ENCODE data around the gene TGFB1.
"Not testable (repeated sequence)": the region's sequence is repeated elsewhere in the genome, so short reads cannot be mapped to it uniquely, and the experiment has no call there.

The TGFB1 gene

GRCh38 chr19:41351339-41352245 lies 2.1 kb downstream of the TGFB1 start:
- H3K4me3 ChIP-seq (ENCODE audit: low read length), result peak overlapping the region; percentile 94
- H3K9me3 ChIP-seq (ENCODE audit: control insufficient read depth, insufficient read depth, low read length), result no peaks in the 10 kb centered on the region
- peaks cover 19% of the 10 kb centered on the region; the same call in 1 of the 2 replicates for H4K20me1 ChIP-seq (ENCODE audit: control insufficient read depth, insufficient read depth, low read depth, low read length)
- peaks cover 63% of the 10 kb centered on the region for H3K79me2 ChIP-seq (ENCODE audit: control insufficient read depth, low read length)
- peaks cover 27% of the 10 kb centered on the region for H3K4me1 ChIP-seq (ENCODE audit: control insufficient read depth, low read length)
- H3K36me3 ChIP-seq (ENCODE audit: control insufficient read depth, low read length), result peaks cover 54% of the 10 kb centered on the region
- no peaks in the 10 kb centered on the region; the same call in 1 of the 2 replicates for H3F3A ChIP-seq (ENCODE audit: control insufficient read depth, insufficient read depth)
- no peak for TF ChIP-seq EZH2phosphoT487 (IDR thresholded peaks at IDR 0.05; ENCODE audit: borderline replicate concordance, low read length)
- TF ChIP-seq CTCF (IDR thresholded peaks at IDR 0.05; ENCODE audit: low read depth, low read length, poor library complexity, severe bottlenecking), result no peak
- peak overlapping the region; percentile 72 for H3K4me2 ChIP-seq (ENCODE audit: low read length)
- H3K27ac ChIP-seq (ENCODE audit: low read depth, low read length), result peak overlapping the region; percentile 73
- H3K27me3 ChIP-seq (ENCODE audit: control insufficient read depth, low read length), result no peaks in the 10 kb centered on the region
- H3K9me2 ChIP-seq (replicated peaks; ENCODE audit: control insufficient read depth, low read length), result no peaks in the 10 kb centered on the region

- Histone ChIP-seq H3K4me3 (ENCODE audit: low read length) (peak overlapping the region; percentile 94), H3K36me3 (ENCODE audit: control insufficient read depth, low read length) (peaks cover 61% of the 10 kb centered on the region), H3K79me2 (ENCODE audit: control insufficient read depth, low read length) (peaks cover 71% of the 10 kb centered on the region), H4K20me1 (ENCODE audit: control insufficient read depth, insufficient read depth, low read depth, low read length) (peaks cover 19% of the 10 kb centered on the region; the same call in 1 of the 2 replicates), H3K9me3 (ENCODE audit: control insufficient read depth, insufficient read depth, low read length) (no peaks in the 10 kb centered on the region), H3K27me3 (ENCODE audit: control insufficient read depth, low read length) (no peaks in the 10 kb centered on the region), H3F3A (ENCODE audit: control insufficient read depth, insufficient read depth) (no peaks in the 10 kb centered on the region; the same call in 1 of the 2 replicates), H3K4me1 (ENCODE audit: control insufficient read depth, low read length) (peaks cover 27% of the 10 kb centered on the region), H3K4me2 (ENCODE audit: low read length) (peak overlapping the region; percentile 72), H3K9me2 (replicated peaks; ENCODE audit: control insufficient read depth, low read length) (no peaks in the 10 kb centered on the region), H3K27ac (ENCODE audit: low read depth, low read length) (peak overlapping the region; percentile 73)
- TF ChIP-seq EZH2phosphoT487 (IDR thresholded peaks at IDR 0.05; ENCODE audit: borderline replicate concordance, low read length) (no peak), CTCF (IDR thresholded peaks at IDR 0.05; ENCODE audit: low read depth, low read length, poor library complexity, severe bottlenecking) (no peak)
These were observed 2.9 kb downstream of the TGFB1 start for GRCh38 chr19:41350735-41351338.

GRCh38 chr19:41346916-41347315 lies 6.8 kb downstream of the TGFB1 start:
- peaks cover 27% of the 10 kb centered on the region for H3K4me1 ChIP-seq (ENCODE audit: control insufficient read depth, low read length)
- not testable (repeated sequence) for H3K9me2 ChIP-seq (replicated peaks; ENCODE audit: control insufficient read depth, low read length); H3F3A ChIP-seq (ENCODE audit: control insufficient read depth, insufficient read depth); H3K27me3 ChIP-seq (ENCODE audit: control insufficient read depth, low read length); H3K9me3 ChIP-seq (ENCODE audit: control insufficient read depth, insufficient read depth, low read length); H3K4me3 ChIP-seq (ENCODE audit: low read length); H3K4me2 ChIP-seq (ENCODE audit: low read length); H3K27ac ChIP-seq (ENCODE audit: low read depth, low read length)
- H3K79me2 ChIP-seq (ENCODE audit: control insufficient read depth, low read length), result peaks cover 63% of the 10 kb centered on the region
- peaks cover 75% of the 10 kb centered on the region for H3K36me3 ChIP-seq (ENCODE audit: control insufficient read depth, low read length)
- H4K20me1 ChIP-seq (ENCODE audit: control insufficient read depth, insufficient read depth, low read depth, low read length), result peaks cover 19% of the 10 kb centered on the region; the same call in 1 of the 2 replicates

GRCh38 chr19:41344162-41344561 lies 9.6 kb downstream of the TGFB1 start:
- peaks cover 9% of the 10 kb centered on the region for H3K4me1 ChIP-seq (ENCODE audit: control insufficient read depth, low read length)
- no peaks in the 10 kb centered on the region; the same call in 1 of the 2 replicates for H3F3A ChIP-seq (ENCODE audit: control insufficient read depth, insufficient read depth)
- no peak overlapping the region for H3K4me2 ChIP-seq (ENCODE audit: low read length)
- no peak overlapping the region for H3K4me3 ChIP-seq (ENCODE audit: low read length)
- H3K36me3 ChIP-seq (ENCODE audit: control insufficient read depth, low read length), result peaks cover 70% of the 10 kb centered on the region
- no peaks in the 10 kb centered on the region for H3K9me3 ChIP-seq (ENCODE audit: control insufficient read depth, insufficient read depth, low read length)
- no peaks in the 10 kb centered on the region for H3K9me2 ChIP-seq (replicated peaks; ENCODE audit: control insufficient read depth, low read length)
- peaks cover 55% of the 10 kb centered on the region for H3K79me2 ChIP-seq (ENCODE audit: control insufficient read depth, low read length)
- no peaks in the 10 kb centered on the region for H3K27me3 ChIP-seq (ENCODE audit: control insufficient read depth, low read length)
- H3K27ac ChIP-seq (ENCODE audit: low read depth, low read length), result no peak overlapping the region
- no peak for TF ChIP-seq CTCF (IDR thresholded peaks at IDR 0.05; ENCODE audit: low read depth, low read length, poor library complexity, severe bottlenecking)
- no peak for TF ChIP-seq EZH2phosphoT487 (IDR thresholded peaks at IDR 0.05; ENCODE audit: borderline replicate concordance, low read length)
- H4K20me1 ChIP-seq (ENCODE audit: control insufficient read depth, insufficient read depth, low read depth, low read length), result 0 out of 2 replicates have a peak, but pooled peaks cover 2% of the 10 kb centered on the region

All from DOHH2 (cell line).